LNCAP (cell line): ENCODE data around the gene GLI2.

Experiments used
- TF ChIP-seq, protein P1 (sequence below): fragments of 450-650 bp; IDR thresholded peaks from 2 replicates; pipeline ENCODE4 v1.5.1; 2017; ENCODE audit warnings: mild to moderate bottlenecking

GLI2 gene

DNA sequence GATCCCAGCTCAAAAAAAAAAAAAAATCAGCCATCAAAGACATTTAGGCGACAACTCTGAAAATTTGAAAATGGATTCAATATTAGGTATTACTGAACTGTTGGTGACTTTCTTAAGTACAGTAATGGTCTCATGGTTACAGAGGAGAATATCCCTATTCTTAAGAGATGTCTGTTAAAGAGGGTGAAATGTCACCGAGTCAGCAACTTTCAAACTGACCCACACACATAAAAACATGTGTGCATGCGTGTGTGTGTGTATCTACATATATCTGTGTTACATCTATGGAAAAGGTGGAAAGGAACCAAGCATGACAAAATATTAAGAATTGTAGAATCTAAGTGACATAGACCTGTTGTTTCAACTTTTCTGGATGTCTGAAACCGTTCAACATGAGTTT, 41.6 kb upstream of the GLI2 start:
- TF ChIP-seq, protein P1, sequence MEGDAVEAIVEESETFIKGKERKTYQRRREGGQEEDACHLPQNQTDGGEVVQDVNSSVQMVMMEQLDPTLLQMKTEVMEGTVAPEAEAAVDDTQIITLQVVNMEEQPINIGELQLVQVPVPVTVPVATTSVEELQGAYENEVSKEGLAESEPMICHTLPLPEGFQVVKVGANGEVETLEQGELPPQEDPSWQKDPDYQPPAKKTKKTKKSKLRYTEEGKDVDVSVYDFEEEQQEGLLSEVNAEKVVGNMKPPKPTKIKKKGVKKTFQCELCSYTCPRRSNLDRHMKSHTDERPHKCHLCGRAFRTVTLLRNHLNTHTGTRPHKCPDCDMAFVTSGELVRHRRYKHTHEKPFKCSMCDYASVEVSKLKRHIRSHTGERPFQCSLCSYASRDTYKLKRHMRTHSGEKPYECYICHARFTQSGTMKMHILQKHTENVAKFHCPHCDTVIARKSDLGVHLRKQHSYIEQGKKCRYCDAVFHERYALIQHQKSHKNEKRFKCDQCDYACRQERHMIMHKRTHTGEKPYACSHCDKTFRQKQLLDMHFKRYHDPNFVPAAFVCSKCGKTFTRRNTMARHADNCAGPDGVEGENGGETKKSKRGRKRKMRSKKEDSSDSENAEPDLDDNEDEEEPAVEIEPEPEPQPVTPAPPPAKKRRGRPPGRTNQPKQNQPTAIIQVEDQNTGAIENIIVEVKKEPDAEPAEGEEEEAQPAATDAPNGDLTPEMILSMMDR, result no peak

DNA sequence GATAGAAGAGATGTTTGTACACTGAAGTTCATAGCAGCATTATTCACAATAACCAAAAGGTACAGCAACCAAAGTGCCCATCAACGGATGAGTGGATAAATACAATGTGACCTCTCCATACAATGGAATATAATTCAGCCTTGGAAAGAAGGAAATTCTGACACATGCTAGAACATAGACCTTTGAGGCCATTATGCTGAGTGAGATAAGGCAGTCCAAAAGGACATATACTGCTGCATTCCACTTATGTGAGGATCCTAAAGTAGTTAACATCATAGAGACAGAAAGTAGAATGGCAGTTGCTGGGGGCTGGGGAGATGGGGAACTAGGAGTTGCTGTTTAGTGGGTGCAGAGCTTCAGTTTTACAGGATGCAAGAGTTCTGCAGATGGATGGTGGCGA, 38.2 kb upstream of the GLI2 start:
- TF ChIP-seq, protein P1, result no peak

DNA sequence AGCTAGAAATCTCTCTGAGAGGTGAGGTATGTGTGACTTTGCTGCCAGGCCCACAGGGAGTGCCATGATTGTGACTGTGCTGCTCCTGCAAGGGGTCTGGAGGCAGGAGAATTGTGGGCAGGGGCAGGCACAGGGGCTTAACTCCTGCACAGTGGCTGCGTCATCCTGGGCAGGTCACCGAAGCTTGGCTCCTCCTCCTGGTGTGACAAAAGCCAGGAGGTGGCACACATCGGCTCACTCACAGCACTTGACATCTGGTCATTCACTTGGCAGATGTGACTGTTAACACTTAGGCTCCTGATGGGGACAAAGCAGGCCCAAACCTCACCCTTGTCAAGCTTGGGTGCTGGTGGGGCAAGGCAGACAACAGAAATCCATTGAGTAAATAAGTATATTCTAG, 36.4 kb upstream of the GLI2 start:
- TF ChIP-seq, protein P1, result no peak

DNA sequence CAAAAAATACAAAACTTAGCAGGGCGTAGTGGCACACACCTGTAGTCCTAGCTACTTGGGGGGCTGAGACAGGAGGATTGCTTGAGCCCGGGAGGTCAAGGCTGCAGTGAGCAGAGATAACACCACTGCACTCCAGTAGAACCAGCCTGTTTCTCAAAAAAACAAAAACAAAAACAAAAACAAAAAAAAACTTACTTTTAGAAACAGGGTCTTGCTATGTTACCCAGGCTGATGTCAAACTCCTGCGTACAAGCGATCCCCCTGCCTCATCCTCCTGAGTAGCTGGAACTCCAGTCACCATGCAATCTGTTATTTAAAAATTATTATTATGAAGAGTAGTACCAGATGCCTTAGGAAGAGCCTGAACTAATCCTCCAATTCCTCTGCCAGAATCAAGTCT, 35.0 kb upstream of the GLI2 start:
- TF ChIP-seq, protein P1, result no peak

DNA sequence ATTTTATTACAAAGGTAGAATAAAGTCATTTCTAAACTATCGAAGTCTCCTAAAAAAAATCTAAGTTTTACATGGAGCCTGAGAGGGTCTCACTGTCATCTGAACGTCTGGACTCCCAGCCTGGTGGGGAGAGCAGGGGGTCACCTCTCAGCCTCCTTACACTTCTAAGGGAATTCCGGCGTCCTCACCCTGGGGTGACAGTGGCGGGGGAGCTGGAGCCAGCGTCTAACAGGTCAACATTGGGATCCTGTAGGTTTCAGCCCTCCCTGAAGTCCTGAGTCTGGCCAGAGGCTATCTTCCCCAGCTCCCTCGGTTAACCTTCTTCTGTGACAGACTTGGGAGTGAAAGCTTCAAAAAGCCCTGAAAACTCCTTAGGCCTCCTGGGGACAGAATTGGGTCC, 34.6 kb upstream of the GLI2 start:
- TF ChIP-seq, protein P1, result no peak

DNA sequence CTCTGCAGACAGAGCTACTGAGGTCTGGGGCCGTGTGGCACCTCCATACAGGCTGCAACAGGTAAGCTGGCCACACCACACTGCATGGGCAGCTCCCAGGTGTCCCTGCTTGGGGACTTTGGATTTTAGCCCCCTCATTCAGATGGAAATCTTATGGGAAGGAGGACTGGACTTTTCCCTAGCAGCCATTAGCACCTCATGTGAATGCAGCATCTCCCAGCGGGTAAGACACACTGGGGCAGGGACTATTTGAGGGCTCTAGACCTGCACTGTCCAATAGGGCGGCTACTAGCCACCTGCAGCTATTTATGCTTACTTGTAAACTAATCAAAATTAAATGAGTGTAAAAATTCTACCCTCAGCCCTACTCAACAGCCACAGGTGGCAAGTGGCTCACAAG, 34.2 kb upstream of the GLI2 start:
- TF ChIP-seq, protein P1, result no peak

DNA sequence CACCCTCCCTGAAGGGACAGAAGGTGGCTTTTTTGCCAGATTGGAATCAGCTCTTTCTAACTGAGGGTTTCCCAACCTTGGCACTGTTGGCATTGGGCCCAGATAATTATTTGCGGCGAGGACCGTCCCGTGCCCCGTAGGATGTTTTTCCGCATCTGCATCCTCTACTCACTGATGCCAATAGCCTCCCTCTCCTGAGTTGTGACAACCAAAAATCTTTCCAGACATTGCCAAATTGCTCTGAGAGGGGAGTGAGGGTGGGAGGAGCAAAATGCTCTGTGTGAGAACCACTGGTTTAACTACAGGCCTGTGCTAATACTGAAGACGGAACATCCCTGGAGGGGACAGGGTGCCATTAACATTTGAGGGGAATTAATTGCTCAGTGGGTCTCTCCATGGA, 33.6 kb upstream of the GLI2 start:
- TF ChIP-seq, protein P1, result no peak

DNA sequence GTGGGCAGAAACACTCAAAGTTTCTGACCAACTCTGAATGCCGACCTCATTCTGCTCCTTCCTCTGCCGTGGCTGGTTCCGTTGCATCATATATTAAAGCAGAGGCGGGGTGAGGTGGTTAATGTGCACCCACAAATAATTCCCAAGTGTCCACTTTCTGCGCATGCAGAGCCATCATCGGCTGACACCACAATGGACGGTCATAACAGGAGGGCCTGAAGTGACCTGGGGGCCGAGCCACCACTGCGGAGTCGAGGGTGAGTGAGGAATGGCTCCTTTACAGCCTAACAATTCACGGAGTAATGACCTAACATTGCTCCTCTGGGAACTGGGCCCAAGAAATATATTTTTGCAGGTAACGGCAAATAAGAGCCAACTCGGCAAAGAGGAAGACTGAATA, 32.9 kb upstream of the GLI2 start:
- TF ChIP-seq, protein P1, result no peak
